OCI-M1 (cell line): ENCODE data around the gene TNFRSF13B.
"Not testable (repeated sequence)": the region's sequence is repeated elsewhere in the genome, so short reads cannot be mapped to it uniquely, and the experiment has no call there.

Experiments used
- DNase-seq: peaks from one replicate; lab custom pipeline; 2025; lab: John Stamatoyannopoulos, UW

The TNFRSF13B gene

GRCh38 chr17:16987066-16987829 lies 15.3 kb upstream of the TNFRSF13B start:
- no peak for DNase-seq

DNA sequence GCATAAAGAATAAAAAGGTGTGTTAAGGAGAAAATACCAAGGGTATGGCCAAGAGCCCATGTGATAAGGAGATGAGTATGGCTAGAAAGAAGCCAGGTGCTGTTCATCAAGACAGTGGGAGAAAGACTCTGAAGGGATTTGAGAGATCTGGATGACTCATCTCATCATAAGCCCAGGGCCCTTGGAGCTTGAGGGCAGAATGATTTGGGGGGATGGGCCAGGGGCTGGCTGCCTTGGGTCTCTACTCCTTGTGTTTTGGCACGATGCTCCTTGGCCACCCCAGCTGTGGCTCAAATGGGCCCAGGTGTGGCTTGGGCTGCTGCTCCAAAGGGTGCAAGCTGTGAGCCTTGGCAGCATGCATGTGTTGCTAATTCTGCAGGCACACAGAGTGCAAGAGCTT lies 14.5 kb upstream of the TNFRSF13B start:
- no peak for DNase-seq

DNA sequence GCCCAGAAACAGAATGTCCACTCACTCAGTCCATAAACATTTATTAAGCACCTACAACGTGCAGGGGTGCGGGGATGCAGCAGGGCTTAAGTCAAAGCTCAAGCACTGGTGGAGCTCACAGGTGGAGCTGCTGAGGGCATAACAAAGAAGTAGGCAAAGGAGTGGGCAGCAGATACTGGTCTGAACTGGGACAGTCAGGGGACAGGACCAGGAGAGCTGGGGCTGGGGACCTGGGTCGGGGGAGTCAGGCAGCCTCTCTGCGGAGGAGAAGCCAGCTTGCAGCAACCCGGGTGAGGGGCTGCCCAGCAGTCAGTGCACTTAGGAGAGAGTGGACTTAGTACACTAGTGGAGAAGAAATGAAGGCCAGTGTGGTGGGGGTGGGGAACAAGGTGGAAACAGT lies 10.0 kb upstream of the TNFRSF13B start:
- no peak for DNase-seq

- DNase-seq: no peak
Observed at GRCh38 chr17:16980813-16981731, 9.2 kb upstream of the TNFRSF13B start.

- no peak for DNase-seq
Observed at GRCh38 chr17:16980061-16980460, 8.1 kb upstream of the TNFRSF13B start.

- not testable (repeated sequence) for DNase-seq
Observed at GRCh38 chr17:16979237-16979823, 7.4 kb upstream of the TNFRSF13B start.

GRCh38 chr17:16977932-16978331 lies 6.0 kb upstream of the TNFRSF13B start:
- DNase-seq: no peak

- DNase-seq: no peak
Observed at GRCh38 chr17:16976725-16977550, 5.0 kb upstream of the TNFRSF13B start.

GRCh38 chr17:16975744-16976625 lies 4.1 kb upstream of the TNFRSF13B start:
- DNase-seq: no peak

GRCh38 chr17:16975277-16975651 lies 3.3 kb upstream of the TNFRSF13B start:
- no peak for DNase-seq

DNA sequence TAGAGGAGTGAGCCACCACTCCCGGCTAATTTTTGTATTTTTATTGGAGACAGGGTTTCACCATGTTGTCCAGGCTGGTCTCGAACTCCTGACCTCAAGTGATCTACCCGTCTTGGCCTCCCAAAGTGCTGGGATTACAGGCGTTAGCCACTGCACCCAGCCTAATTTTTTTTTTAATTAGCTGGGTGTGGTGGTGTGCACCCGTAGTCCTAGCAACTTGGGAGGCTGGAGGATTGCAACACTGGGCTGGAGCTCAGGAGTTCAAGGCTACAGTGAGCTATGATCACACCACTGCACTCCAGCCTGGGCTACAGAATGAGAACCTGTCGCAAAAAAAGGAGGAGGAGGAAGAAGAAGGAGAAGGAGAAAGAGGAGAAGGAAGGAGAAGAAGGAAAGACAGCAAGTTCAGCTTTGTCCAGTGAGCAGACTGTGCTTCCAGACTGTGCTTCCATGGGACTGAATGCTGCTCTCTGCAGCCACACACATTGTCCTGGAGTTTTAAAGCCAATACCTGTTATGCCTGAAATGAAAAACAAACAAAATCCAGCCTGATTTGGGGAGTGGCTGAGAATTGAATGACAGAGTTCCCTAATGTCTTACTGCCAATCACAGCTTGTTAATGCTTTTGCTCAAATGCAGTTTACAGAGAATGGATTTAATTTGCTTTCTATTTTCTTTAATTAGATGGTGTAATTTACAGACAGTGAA lies 2.8 kb upstream of the TNFRSF13B start:
- no peak for DNase-seq

DNA sequence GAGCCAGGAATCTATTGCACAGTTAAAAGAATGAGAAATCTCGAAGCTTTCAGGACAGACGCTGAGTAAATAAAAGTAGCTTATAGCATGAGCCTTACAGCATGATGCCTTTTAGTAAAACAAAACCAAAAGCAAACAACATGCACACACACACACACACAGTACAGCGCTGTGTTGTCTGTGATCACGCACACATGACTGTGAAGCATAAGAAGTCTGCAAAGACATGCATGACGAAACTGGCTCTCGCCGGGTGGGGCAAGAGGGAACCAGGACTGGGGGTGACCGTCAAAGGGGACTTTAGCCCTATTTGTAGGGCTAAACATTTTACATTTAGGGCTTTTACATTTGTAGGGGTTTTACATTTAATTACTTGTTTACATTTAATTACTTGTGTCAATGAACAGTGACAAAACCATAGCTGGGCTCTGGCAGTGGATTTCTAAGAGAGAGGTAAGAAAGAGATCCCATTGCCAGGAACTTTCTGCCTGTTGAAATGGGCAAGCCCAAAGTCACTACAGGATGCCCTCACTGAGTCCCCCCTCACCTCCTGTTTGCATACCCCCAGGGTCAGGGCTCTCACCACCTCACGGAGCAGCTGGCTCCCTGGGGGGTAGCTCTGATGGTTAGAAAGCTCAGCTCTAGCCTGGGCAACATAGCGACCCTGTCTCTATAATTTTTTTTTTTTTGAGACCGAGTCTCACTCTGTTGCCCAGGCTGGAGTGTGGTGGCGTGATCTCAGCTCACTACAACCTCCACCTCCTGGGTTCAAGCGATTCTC lies 2.0 kb upstream of the TNFRSF13B start:
- DNase-seq: no peak

DNA sequence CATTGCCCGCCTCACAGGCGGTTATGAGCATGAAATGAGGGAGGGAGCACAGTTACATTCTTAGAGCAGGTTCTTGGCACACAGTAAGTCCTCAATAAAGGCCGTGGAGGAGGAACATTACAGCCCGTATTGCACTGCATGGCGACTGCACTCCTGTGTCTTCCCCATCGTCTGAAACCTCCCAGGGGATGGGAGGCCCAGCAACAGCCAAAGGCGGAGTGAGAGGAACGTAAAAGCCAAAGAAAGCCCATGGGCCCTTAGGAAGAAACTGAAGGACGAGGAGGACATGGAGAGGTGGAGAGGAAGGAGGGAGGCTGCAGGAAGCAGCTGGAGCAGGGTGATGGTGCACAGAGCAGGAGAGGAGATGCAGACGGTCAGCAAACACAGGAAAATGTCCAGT lies 1.1 kb upstream of the TNFRSF13B start:
- DNase-seq: not testable (repeated sequence)

- DNase-seq: no peak
Observed at GRCh38 chr17:16972346-16972745, 428 bp upstream of the TNFRSF13B start.

DNA sequence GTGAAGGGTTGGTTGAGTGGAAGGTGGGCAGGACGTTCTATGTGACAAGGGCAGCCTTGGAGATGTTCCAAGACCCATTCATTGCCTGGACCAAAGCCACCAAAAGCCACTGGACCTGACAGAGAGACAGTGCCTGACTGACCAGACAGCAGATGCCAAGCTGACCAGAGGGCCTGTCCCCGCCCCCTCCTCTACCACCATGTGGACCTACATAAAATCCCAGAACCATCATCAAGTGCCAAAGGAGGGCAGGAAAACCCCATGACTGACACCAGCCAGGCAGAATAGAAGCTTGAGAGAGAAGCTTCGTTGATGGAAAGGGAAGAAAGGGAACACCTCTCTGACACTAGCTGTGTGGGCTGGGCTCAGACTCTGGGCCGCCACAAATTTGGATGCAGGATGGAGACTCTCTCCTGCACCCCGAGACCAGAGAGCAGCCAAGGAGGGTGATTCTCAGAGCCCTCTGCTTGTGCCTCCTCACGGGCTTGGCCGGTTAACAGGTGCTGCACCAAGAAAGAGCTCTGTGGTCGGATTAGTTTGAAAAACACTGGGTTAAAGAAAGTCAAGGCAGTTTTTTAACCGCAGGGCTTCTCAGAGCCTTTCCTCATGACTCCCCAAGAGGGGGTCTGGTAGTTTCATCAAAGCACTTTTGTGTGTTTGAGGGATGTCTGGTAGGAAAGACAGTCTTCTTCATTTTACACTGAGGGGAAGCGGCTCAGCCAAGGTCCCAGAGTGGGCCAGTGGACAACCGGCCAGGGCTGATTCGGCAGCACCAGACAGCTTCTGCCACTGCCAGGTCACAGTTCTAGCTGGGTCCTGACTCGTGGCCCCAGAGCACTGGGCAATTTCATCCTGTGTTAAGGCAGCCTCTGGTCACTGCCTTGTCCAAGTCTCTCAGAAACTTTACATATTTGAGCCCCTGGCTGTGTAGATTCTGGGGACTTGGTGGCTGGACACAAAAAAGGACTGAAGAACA lies 1.7 kb downstream of the TNFRSF13B start:
- no peak for DNase-seq

DNA sequence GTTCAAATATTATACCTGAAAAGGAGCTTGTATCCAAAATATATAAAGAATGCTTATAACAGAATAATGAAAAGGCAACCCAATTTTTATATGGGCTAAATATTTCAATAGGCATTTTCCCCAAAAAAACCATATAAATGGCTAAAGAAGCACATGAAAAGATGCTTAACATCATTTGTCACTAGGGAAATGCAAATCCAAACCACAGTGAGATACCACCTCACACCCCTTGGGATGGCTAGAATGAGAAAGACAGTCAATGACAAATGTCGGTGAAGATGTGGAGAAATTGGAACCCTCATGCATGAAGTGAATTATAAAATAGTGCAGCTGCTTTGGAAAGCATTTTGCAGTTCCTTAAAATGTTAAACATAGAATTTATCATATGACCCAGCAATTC lies 3.1 kb downstream of the TNFRSF13B start:
- DNase-seq: no peak

GRCh38 chr17:16962804-16963203 lies 9.1 kb downstream of the TNFRSF13B start:
- no peak for DNase-seq

- DNase-seq: no peak
Observed at GRCh38 chr17:16961792-16962191, 10.1 kb downstream of the TNFRSF13B start.
